Esophagus (tissue), 2 donors: ENCODE data around the gene MRPS25. TPM values are rescaled to one million over a fixed set of nuclear protein-coding genes. Genes with fewer than 3 reads are reported as not detected.
"Not testable (repeated sequence)": the region's sequence is repeated elsewhere in the genome, so short reads cannot be mapped to it uniquely, and the experiment has no call there.

ENCODE experiments used
- H3K27ac ChIP-seq, 2 donors: one replicate each; pipeline ENCODE4 v1.5.1; 2013; ENCODE audit warnings: low read depth in 2 of 2, mild to moderate bottlenecking in 2 of 2, inconsistent platforms in 1 of 2, low read length in 1 of 2, moderate library complexity in 1 of 2
- H3K27me3 ChIP-seq, 2 donors: one replicate each; pipeline ENCODE4 v1.6.1; 2013; ENCODE audit warnings: low read length in 2 of 2, control low read depth in 1 of 2, mild to moderate bottlenecking in 1 of 2; ENCODE audit not compliant: insufficient read depth in 2 of 2, control insufficient read depth in 1 of 2
- H3K36me3 ChIP-seq, 2 donors: one replicate each; pipeline ENCODE4 v1.6.1; 2013; ENCODE audit warnings: low read length in 1 of 2; ENCODE audit not compliant: control insufficient read depth in 2 of 2, insufficient read depth in 2 of 2
- H3K4me1 ChIP-seq, 2 donors: one replicate each; pipeline ENCODE4 v1.6.1; 2013; ENCODE audit warnings: low read length in 1 of 2; ENCODE audit not compliant: control insufficient read depth in 2 of 2, insufficient read depth in 2 of 2
- H3K4me3 ChIP-seq, 2 donors: one replicate each; pipeline ENCODE4 v1.5.1; 2013; ENCODE audit warnings: low read length in 2 of 2, mild to moderate bottlenecking in 2 of 2, low read depth in 1 of 2, moderate library complexity in 1 of 2
- H3K9me3 ChIP-seq, 2 donors: one replicate each; pipeline ENCODE4 v1.6.1; 2013; ENCODE audit warnings: mild to moderate bottlenecking in 2 of 2, low read depth in 1 of 2, low read length in 1 of 2, moderate library complexity in 1 of 2; ENCODE audit not compliant: control insufficient read depth in 2 of 2, insufficient read depth in 1 of 2
- WGBS, 2 donors: extraction: QIAGEN DNeasy Blood & Tissue Kit; methylation state at CpG; one replicate each; pipeline ENCODE4 v1.1.7; 2013; 5-methylcytosine and 5-hydroxymethylcytosine counted together
- polyA plus RNA-seq, 2 donors: library from polyadenylated mRNA; stranded (reverse); fragments of 200-250 nt; gene quantifications; one replicate each; pipeline ENCODE4 v1.2.3, GENCODE V29; 2013
- donor health status: healthy with polysubstance abuse.
- donor health status: Bipolar disorder and iron deficiency.

The MRPS25 gene
- polyA plus RNA-seq, 2 donors = 41.3 to 43.4 TPM

DNA sequence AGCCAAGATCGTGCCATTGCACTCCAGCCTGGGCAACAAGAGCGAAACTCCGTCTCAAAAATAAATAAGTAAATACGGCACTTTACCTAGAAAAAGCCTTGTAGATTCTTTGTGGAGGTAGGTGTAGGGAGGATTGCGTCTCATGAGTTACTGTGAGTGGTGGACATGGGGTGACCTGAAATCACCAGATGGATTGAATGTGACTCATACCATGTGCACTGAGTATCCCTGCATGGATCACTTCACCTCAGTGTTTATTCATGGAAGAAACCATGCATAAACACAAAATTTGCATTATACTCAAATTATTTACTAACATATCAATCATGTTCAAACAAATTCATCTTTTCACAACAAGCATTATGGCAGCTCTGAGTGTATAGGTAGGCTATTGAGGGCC is 55.9 kb downstream of the MRPS25 start:
- Histone ChIP-seq H3K4me3 (no peak overlapping the region), H3K36me3 (peaks cover 13 to 14% of the 10 kb centered on the region in 2 donors), H3K27me3 (no peaks in the 10 kb centered on the region), H3K9me3 (no peaks in the 10 kb centered on the region), H3K27ac (no peak overlapping the region), H3K4me1 (no peaks in the 10 kb centered on the region)
- WGBS, 2 donors = 97 to 99% methylated on average over 5 of the region's 5 CpGs

- no peaks in the 10 kb centered on the region for H3K9me3 ChIP-seq
- no peak overlapping the region for H3K27ac ChIP-seq
- no peaks in the 10 kb centered on the region for H3K27me3 ChIP-seq
- WGBS, 2 donors = 59 to 62% methylated on average over 4 of the region's 4 CpGs
- H3K4me1 ChIP-seq = no peaks in the 10 kb centered on the region
- H3K36me3 ChIP-seq = peaks cover 6 to 9% of the 10 kb centered on the region in 2 donors
- H3K4me3 ChIP-seq = no peak overlapping the region
These were observed 57.4 kb downstream of the MRPS25 start for GRCh38 chr3:15007681-15008141.

DNA sequence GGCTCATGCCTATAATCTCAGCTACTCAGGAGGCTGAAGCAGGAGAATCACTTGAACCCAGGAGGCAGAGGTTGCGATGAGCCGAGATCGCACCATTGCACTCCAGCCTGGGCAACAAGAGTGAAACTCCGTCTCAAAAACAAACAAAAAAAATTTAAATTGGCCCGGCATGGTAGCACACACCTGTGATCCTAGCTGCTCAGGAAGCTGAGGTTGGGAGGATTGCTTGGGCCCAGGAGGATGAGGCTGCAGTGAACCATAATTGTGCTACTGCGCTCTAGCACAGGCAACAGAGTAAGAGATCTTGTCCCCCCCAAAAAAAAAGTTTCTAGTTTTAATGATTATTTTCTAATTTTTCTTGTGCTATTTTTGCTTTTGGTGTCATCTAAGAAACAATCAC is 65.9 kb downstream of the MRPS25 start:
- H3K27me3 ChIP-seq, H3K36me3 ChIP-seq, H3K4me1 ChIP-seq, H3K9me3 ChIP-seq, H3K27ac ChIP-seq, H3K4me3 ChIP-seq: not testable (repeated sequence)
- 94 to 95% methylated on average over 6 of the region's 6 CpGs for WGBS, 2 donors

Other genes starting within 250 kb of the MRPS25 start
- 1 to 10 TPM; 1.7 TPM for gene FGD5, start 246.4 kb downstream of the MRPS25 start, polyA plus RNA-seq
- gene NR2C2, start 117.7 kb downstream of the MRPS25 start, polyA plus RNA-seq = 1 to 10 TPM; 5.0 to 6.1 TPM
- gene RBSN, start 33.8 kb upstream of the MRPS25 start, polyA plus RNA-seq = 1 to 10 TPM; 4.7 to 5.7 TPM
- 10 to 100 TPM; 11.2 to 11.9 TPM for gene CAPN7, start 140.9 kb upstream of the MRPS25 start, polyA plus RNA-seq